AG10803 (cell line): ENCODE results near the gene WEE2.

Experiments
- DNase-seq: peaks from one replicate; pipeline ENCODE4 v3.0.0; 2010; ENCODE audit warnings: low read depth
- H3K4me3 ChIP-seq: 2 replicates; pipeline ENCODE4 v1.5.1; 2011; ENCODE audit warnings: mild to moderate bottlenecking, low read length, control low read depth
- TF ChIP-seq, protein P1 (sequence below): conservative IDR thresholded peaks from 2 replicates; pipeline ENCODE4 v1.5.1; 2011; ENCODE audit warnings: mild to moderate bottlenecking, low read length, control low read depth, inconsistent platforms

WEE2 gene

DNA sequence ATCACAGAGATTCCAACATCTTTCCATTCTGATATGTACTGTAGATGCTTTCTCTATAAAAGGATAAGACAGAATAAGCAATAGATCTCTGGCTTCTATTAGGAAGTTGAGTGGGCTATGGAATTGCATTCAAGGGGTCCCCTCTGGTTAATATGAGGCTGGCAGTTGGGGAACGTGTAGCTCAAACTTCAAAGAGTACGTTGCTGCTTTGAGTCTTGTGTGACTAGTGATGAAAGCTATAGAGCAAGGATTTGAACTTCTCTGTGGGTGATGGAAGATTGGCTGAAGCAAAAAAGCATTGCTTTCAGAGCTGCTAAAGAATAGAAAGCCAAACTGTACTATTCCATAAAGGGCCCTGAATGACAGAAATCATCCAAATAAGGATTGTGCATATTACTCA, 6.4 kb downstream of the WEE2 start:
- no peak overlapping the region for H3K4me3 ChIP-seq
- TF ChIP-seq, protein P1, sequence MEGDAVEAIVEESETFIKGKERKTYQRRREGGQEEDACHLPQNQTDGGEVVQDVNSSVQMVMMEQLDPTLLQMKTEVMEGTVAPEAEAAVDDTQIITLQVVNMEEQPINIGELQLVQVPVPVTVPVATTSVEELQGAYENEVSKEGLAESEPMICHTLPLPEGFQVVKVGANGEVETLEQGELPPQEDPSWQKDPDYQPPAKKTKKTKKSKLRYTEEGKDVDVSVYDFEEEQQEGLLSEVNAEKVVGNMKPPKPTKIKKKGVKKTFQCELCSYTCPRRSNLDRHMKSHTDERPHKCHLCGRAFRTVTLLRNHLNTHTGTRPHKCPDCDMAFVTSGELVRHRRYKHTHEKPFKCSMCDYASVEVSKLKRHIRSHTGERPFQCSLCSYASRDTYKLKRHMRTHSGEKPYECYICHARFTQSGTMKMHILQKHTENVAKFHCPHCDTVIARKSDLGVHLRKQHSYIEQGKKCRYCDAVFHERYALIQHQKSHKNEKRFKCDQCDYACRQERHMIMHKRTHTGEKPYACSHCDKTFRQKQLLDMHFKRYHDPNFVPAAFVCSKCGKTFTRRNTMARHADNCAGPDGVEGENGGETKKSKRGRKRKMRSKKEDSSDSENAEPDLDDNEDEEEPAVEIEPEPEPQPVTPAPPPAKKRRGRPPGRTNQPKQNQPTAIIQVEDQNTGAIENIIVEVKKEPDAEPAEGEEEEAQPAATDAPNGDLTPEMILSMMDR = no peak
- DNase-seq = no peak

DNA sequence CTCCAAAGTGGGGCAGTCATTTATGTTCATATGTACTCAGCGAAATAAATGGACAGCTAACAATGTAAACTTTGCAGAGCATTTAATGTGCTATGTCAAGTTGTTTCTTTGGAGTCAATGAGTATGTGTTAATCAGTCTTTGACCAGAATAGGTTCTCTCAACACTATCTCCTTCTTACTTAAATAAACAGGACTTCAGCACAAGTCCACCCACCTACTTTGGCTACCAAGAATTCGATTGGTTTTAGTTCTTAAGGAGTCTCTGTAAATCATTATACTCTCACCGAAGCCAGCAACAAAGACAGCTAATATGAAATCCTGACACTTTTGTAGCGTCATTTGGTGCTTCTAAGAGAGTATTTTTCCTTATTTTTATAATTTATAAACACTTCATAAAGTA, 6.9 kb downstream of the WEE2 start:
- no peak for DNase-seq
- TF ChIP-seq, protein P1 = no peak
- H3K4me3 ChIP-seq = no peak overlapping the region

DNA sequence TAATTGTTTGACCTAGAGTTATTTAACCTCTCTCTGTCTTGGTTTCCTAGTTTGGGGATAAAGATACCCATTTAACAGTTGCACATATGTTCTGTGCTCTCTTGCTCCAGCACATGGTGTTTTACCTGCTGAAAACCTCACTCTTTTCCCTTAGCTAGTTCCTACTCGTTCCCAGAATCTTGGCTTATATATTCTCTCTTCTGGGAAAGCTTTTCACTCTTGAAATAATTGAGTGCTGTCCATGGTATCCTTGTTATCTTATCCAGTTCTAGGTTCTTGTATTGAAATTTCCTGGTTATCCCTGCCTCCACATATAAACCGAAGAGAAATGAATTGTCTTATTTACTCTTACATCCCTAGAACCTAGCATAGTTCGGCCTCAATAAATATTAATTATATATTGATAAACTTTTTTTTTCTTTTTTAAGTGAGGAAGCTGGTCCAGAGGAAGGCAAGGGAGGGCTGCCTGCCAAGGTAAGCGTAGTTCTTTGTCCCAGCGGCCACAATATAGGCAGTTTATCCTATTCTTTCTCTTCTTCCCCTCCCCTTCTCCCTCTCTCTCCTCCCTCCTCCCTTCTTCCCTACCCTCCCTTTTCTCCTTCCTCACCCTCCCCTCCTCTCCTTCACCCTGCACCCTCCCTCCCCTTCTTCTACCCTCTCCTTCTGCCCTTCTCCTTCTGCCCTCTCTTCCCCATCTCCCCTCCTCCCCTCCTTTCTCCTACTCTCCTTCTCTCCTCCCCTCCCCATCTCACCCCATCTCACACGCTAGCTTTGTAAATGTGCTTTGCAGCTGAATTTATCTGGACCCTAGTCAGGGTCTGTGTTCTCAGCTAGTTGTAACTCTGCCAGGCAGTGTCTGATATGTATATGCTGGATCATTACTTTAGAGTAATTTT, 7.9 kb downstream of the WEE2 start:
- DNase-seq = no peak
- H3K4me3 ChIP-seq = no peak overlapping the region
- TF ChIP-seq, protein P1 = no peak

DNA sequence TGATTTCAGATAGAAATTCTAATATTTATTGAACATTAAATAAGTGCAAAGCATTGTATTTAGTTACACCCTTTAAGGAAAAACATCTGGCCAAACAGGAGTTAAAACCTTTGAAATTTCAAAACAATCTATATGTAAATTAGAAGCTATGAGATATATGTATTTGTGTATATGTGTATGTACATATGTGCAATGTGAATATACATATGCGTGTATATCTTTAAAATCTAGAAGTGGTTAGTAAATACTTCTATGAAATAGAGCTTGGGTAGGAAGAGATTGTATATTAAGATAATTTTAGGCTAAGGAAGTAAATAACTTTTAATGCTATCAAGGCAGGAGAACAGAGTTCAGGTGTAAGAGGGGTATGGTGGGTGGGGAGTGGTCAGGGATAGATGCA, 9.3 kb downstream of the WEE2 start:
- H3K4me3 ChIP-seq = no peak overlapping the region
- TF ChIP-seq, protein P1 = no peak
- no peak for DNase-seq

DNA sequence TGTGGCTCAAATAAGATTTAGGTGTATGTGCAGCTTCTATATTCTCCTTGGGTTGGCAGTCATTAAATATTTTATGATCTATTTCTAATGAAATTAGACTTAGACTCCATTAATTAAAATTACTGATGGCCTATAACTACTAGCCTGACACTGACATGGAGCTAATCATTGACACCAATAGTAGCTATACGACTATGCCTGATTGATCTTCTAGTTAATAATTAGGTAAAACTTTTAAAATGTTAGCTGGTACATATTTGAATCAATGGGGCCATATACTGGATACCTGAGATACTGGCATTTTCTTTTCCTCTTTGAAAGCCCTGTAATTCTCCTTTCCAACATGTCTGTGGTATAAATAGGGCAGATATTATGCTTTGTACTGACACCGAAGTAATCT, 14.4 kb downstream of the WEE2 start:
- TF ChIP-seq, protein P1 = no peak
- no peak overlapping the region for H3K4me3 ChIP-seq
- no peak for DNase-seq

DNA sequence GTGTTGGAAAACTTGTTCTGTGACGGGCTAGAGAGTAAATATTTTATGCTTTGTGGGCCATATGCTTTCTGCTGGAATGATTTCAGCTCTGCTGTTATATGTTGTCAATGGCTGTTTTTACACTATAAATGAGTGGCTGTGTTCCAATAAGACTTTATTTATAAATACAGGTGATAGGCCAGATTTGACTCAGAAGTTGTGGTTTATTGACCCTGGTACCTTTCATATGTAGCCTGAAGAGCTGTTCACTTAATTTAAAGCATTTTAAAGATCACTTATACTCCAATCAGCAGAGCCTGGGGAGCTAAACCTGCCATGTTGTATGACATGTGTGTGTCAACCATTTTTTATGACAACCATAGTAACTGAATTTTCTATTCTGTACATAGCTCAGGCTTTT, 20.9 kb downstream of the WEE2 start:
- H3K4me3 ChIP-seq = no peak overlapping the region
- DNase-seq = no peak
- TF ChIP-seq, protein P1 = no peak

DNA sequence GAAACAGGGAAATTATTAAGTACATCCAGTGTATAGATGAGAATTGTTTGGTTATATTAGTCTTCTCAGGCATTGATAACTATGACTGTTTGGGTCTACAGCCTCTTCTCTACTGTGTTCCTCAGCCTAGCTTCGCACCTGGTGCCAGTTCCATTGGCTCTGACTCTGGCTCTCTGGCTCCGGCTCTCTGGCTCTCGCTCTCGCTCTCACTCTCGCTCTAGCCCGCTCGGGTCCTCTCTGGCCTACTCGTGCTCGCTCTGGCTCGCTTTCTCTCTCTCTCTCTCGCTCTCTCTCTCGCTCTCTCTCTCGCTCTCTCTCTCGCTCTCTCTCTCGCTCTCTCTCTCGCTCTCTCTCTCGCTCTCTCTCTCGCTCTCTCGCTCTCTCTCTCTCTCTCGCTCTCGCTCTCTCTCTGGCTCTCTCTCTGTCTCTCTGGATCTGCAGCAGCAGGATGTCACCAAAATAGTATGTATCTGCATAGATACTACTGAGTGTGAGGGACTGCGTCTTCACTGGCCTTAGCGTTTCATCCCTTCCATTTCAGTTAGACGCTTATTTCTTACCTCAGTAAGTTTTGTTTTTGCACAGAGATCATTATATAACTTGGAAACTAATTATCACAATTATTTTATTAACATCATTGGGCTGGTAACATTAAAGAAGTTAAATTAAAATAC, 23.5 kb downstream of the WEE2 start:
- no peak for DNase-seq
- no peak overlapping the region for H3K4me3 ChIP-seq
- TF ChIP-seq, protein P1 = no peak
